NCI-H2196 (cell line): ENCODE results near the gene LSM4.
A peak's percentile ranks its signal among the peaks of the same experiment; 100 is the strongest.
"Not testable (repeated sequence)": the region's sequence is repeated elsewhere in the genome, so short reads cannot be mapped to it uniquely, and the experiment has no call there.

Experiments
- DNase-seq: peaks from one replicate; lab custom pipeline; 2025; ENCODE audit not compliant: unreplicated experiment; lab: John Stamatoyannopoulos, UW

LSM4 gene

DNA sequence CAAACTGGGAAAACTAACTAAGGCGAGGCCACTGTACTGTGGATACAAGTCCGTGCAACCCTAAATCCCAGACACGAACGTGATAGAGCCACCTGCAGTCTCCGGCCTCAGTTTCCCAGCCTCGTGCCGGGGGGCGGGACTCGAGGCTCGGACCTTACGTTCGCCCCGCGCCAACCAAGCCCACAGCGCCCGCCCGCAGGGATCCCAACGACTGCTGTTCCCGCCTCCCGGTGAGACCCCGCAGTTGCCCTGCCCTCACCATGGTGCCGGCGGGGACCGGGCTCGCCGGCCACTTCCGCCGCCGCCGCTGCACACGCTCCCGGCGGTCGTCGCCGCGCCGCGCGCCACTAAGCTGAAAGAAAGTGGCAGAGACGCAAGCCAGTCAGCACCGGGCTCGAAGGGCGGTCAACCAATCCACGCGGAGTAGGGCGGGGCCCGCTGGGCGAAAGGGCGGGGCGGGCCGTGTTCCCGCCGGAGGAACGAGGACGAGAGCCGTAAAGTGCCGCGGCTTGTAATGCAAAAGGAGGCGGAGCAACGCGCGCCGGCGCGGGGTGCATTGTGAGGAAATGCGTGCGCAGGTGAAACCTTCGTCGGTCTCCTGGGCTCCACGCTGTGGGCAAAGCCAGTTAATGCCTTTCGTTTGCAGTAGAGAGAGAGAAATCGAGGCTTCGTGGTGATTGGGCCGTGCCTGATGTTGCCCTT is at the start of gene LSM4:
Gene LSM4 (minus strand): TSS at position 318 of the 702 bp plus-strand sequence. CDS start 56 bp downstream, at position 262.
- peak; percentile 99 for DNase-seq

DNA sequence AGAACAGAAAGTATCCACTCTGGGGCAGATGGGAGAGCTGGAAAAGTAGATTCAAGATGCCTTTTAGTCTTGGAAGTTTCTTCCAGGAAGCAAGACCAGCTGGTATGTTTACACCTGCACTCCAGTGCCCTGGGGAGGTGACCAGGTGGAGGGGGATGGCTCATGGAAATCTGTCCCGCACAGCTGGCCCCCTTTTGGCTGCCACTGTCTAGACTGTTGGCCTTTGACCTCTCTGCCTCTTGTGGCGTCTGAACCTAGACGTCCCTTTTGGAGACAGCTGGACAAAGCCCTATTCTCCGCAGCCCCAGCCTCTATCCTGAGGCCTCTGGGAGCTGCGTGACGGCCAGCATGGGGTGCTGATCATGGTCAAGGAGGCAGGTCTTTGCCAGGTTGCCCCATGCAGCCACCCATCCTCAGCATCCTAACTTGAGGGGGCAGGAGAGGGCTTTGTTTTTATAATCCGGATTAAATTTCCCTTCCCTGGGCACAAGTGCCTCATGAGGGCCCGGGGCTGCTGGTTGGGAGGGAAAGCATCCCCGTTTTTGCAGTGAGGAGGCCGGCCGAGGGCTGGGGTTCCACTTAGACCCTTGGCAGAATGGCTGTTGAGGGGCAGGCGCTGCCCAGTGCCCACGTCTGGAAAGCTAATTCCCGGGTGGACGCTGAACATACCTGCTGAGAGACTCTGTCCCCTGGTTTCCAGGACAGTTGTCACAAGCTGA is 45.8 kb upstream of the LSM4 start:
- DNase-seq = no peak

DNA sequence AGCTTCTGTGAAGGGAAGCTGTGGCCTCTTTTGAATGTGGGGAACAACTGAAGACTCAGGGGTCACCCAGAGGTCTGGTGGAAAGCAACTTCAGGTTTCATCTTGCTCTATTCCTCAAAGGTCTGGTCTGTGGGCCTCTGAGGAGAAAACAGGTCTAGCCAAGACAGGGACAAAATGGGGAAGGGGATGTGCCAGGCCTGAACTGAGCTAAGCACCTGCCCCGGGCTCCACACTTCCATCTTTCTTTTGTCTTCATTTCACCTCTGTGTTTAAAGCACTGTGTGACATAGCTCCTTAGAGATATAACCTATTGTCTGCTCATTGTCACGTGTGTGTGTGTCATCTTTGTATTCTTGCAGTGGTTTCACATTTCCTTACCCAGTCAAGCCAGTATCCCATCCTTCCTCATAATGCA is 43.2 kb upstream of the LSM4 start:
- no peak for DNase-seq

DNA sequence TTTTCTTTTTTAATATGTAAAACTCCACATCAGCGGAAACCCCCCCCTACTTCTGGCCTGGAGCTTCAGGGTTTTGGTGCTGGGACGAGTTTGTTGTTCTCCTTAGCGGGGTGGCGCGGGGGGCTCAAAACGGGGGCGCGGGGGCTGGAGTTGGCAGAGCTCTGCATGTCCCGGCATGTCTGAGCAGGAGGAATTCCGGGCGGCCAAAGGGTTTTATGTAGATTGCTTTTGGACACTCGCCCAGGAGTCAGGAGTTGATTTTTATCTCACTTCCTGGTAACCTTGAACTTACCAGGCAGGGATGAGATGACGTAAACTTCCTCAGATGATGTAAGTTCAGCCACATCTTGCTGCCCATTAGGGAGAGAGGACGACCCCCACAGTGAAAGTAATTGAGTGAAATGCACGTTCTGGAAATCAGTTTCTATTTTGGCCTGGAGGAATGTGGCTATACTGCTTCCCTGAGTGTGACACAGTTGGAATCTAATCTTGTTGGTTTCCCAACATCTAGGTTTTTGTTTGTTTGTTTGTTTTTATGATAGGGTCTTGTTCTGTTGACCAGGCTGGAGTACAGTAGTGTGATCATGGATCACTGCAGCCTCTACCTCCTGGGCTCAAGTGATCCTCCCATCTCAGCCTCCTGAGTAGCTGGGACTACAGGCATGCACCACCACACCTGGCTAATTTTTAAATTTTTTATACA is 42.1 kb upstream of the LSM4 start:
- peak; percentile 96 for DNase-seq

DNA sequence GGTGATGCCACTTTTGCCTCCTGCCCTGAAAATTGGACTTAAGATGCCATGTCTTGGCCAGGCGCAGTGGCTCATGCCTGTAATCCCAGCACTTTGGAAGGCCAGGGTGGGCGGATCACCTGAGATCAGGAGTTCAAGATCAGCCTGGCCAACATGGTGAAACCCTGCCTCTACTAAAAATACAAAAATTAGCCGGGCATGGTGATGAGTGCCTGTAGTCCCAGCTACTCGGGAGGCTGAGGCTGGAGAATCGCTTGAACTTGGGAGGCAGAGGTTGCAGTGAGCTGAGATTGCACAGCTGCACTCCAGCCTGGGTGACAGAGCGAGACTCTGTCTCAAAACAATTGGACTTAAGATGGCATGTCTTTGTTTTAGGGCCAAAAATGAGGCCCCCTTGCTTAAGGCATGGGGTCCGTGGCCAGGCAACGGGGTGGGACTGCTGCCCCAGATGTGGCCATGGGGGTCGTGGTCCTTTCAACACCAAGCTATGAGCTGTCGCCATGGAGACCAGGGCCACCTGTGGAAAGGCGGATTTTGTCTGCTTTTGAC is 41.5 kb upstream of the LSM4 start:
- DNase-seq = not testable (repeated sequence)

DNA sequence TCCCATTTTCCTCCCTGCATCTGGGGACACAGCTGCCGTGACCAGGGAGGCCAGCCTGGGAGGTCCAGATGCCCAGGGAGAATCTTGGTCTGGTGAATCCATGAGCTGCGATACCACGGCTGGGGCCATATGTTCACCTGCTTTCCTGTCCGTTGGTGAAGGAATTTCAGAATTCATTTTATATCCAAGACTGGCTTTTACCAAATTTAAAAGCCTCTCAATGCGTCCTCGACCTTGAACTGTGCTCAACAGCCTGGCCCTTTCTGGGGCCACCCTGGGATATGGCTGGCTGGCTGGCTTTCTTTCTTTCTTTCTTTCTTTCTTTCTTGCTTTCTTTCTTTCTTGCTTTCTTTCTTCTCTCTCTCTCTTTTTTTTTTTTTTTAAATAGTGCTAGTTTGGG is 40.9 kb upstream of the LSM4 start:
- no peak for DNase-seq

DNA sequence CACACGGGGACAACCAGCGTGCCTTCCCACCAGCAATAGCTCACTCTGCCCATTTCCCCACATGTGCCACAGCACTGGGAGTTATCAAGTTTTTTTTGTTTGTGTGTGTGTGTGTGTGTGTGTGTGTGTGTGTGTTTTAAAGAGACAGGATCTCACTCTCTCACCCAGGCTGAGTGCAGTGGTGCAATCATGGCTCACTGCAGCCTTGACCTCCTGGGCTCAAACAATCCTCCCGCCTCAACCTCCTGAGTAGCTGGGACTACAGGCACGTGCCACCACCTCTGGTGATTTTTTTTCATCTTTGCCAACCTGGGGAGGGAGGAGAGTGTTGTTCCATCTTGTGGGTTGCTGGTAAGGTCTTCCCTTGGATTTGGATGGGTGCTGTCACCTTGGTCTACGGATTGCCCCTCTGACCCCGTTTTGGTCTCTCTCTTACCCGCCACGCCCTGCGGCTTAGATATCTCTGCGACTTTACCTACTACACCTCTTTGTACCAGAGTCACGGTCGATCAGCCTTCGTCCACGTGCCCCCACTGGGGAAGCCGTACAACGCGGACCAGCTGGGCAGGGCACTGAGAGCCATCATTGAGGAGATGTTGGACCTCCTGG is 40.2 kb upstream of the LSM4 start:
- DNase-seq = no peak

DNA sequence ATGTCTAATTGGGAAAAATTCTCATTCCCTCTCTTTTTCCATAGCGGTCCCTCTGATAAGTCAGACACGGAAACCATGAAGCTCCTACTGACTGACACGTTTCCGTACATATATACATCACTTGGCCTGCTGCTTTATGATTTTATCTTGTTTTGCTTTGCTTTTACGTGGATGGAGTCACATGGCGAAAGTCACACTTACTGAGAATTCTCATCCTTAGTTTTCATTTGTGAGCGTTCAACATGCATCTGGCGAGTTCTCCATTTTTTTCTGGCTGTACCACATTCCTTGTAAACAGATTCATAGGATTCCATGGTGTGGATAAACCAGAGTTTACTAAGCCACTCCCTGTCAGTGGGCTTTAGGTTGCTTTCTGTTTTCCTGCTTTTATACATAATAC is 38.8 kb upstream of the LSM4 start:
- DNase-seq = no peak

DNA sequence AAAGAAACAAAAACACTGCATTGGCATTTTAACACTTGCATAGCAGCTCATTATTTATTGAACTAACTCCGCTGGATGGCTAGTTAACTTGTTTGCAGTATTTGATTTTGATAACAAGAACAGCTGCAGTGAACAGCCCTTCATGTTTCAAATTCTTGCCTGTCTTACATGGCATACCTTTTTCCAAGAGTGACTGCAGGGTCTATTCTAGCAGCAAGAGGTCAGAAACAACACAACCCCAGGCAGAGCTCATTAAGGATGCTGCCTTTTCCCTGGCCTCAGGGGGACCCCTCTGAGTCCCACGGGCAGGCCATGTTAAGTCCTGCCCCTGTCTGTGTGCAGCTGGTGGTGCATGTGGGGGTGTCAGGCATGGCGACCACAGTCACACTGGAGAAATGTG is 34.2 kb upstream of the LSM4 start:
- DNase-seq = no peak

DNA sequence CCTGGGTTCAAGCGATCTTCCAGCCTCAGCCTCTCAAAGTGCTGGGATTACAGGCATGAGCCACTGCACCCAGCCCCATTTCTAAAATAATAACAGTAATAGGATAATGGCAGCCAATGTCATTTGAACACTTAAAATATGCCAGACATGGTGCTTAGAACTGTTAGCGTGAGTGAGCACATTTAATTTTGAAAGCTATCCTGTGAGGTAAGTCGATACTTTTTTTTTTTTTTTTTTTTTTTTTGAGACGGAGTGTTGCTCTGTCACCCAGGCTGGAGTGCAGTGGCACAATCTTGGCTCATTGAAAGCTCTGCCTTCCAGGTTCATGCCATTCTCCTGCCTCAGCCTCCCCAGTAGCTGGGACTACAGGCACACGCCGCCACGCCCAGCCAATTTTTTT is 31.9 kb upstream of the LSM4 start:
- not testable (repeated sequence) for DNase-seq

DNA sequence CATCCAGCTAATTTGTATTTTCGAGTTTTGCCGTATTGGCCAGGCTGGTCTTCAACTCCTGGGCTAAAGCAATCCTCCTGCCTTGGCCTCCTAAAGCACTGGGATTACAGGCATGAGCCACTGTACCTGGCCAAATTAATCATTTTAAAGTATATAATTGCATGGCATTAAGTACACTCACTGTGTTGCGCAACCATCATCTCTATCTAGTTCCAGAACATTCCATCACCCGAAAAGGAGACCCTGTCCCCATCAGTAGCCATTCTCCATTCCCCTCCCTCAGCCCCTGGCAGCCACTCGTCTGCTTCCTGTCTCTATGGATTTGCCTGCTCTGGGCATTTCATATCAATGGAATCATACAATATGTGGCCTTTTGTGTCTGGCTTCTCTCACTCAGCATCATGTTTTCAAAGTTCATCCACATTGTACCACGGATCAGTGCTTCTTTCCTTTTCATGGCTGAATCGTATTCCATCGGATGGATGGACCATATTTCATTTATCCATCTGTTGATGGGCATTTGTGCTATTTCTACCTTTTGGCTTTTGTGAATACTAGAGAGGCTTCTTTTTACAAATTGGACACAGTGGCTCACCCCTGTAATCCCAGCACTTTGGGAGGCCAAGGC is 30.6 kb upstream of the LSM4 start:
- DNase-seq = no peak

DNA sequence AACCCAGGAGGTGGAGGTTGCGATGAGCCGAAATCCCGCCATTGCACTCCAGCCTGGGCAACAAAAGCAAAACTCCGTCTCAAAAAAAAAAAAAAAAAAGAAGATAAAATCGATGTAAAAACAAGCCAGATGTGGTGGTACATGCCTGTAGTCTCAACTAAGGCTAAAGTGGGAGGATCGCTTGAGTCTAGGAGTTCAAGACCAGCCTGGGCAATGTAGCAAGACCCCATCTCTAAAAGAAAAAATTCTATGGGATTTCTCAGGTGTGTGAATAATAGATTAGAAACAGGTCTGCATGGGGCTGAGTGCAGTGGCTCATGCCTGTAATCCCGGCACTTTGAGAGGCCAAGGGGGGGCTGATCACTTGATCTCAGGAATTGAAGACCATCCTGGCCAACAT is 28.7 kb upstream of the LSM4 start:
- no peak for DNase-seq

DNA sequence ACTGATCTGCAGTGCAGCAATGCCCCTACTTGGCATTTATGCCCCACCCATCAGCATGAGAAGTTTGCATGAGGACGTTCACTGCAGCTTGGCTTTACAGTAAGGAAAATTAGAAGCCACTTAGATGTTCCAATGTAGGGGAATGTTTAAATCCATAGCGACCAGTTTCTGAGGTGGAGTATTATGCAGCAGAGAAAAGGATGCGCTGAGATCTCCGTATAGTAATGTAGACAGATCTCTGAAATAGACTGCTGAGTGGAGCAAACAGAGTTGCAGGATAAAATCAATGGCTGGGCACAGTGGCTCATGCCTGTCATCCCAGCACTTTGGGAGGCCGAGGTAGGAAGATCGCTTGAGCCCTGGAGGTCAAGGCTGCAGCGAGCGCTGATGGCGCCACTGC is 27.6 kb upstream of the LSM4 start:
- DNase-seq = no peak

DNA sequence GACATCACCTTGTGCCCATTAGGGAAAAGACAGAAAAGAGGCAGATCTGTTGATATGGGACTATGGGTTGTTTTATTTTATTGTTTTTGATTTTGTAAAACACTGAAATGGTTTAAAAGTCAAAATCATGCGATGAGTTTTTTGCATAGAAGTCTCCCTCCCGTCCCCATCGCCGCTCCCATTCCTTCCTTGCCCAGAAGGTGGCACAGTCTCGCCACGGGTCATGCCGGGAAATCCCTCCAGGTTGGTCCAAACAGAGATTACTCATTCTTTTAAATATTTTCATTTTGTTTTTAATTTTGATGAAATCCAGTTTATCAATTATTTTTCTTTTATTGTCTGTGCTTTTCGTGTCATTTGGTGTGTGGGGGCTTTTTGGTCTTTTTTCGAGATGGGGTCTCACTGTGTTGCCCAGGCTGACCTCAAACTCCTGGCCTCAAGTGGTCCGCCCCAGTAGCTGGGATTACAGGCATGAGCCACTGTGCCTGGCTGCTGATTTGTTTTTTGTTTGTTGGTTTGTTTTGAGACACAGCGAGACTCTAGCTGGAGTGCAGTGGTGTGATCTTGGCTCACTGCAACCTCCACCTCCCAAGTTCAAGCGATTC is 26.8 kb upstream of the LSM4 start:
- peak; percentile 74 for DNase-seq

DNA sequence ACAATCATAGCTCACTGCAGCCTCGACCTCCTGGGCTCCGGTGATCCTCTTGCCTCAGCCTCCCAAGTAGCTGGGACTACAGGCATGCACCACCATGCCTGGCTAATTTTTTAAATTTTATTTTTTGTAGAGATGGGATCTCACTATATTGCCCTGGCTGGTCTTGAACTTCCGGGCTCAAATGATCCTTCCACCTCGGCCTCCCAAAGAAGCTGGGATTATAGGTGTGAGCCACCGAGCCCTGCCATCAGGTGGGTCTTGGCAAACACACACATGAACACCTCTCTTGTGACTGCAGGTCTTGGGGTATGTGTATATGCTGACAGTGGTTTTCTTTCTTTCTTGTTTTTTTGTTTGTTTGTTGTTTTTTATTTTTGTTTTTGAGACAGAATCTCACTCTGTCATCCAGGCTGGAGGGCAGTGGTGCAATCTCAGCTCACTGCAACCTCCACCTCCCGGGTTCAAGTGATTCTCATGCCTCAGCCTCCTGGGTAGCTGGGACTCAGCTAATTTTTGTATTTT is 26.0 kb upstream of the LSM4 start:
- DNase-seq = not testable (repeated sequence)

DNA sequence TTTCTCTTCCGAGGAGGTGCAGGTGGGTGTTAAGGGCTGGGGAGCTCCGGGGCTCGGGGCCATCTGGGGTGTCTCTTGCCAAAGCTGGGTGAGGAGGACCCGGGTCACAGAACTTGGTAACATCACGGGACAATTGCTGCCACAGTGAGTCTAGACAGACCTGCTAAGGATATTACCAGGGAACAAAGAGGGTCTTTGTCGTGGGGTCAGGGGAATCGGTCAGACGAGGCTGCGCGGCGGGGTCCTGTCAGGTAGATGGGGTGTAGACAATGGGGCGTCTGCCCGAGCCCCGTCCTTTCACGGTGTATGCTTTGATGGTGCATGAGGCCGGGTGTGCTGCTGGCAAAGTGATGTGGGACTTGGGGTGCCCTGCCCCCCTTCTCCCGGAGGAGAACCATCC is 25.3 kb upstream of the LSM4 start:
- DNase-seq = no peak

DNA sequence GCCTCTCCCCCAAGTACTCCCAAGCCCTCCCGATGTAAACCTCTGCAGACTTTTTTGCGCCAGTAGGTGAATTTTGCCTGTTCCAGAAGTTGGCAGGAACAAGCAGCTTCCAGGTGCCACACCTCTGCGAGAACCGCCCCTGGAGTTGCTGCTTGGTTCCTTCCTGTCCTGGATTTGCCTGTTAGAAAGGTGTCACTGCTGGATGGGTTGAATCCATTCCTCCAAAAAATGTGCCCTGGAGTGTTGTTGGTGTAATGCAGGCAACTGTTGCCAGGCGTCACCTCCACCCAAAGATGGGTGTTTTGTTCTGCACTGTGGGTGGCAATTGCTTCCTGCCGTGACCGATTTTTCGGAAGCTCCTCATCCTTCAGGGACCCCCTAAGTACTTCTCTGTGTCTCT is 23.2 kb upstream of the LSM4 start:
- DNase-seq = no peak

DNA sequence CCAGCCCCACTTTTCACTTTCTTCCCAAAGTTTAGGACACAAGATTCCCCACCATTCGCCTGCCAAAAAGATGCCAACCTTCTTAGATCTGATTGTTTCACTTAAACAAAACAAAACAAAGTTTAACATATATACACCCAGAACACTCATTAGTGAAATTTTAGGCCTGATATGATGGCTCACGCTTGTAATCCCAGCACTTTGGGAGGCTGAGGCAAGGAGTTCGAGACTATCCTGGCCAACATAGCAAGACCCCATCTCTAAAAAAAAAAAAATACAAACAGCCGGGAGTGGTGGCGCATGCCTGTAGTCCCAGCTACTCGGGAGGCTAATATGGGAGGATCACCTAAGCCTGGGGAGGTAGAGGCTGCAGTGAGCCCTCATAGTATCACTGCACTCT is 22.4 kb upstream of the LSM4 start:
- no peak for DNase-seq

DNA sequence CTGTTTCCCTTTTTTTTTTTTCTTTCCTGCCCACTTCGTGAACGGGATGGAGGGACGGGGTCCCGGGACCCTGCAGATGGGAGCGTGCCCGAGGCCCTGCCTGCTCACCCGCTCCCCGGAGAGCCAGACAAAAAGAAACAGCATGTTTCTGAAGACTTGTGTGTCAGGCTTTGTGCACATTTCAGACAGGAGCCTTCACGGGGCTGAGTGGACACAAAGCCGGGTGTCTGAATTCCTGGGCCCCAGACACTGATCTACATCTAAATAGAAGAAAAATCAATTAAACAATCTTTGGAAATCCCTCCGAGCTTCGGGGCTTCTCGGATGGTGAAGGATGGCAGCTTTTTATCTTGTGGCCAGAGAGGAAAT is 21.7 kb upstream of the LSM4 start:
- no peak for DNase-seq

DNA sequence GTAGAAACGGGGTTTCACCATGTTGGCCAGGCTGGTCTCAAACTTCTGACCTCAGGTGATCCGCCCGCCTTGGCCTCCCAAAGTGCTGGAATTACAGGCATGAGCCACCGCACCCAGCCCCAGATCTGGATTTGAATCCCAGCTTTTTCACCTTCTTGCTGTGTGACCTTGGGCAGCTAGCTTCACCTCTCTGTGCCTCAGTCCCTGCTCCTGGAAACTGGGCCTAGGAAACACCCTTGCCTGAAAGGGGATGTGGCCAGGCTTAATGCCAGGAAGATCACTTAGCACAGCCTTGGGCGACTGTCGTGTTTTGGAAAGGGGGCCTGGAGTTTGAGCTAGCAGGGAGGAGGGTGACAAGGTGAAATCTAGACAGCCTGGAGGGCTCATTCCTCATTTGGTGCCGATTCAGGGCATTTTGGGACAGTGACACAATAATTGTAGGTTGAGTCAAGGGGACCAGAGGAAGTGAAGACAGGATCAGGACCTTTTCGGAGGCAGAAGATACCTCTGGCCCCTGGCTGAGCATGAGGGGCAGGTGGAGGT is 19.3 kb upstream of the LSM4 start:
- DNase-seq = no peak
